NCI-H2196 (cell line): Measurements from ENCODE around the gene KHDRBS2.

Experiments used
- DNase-seq: peaks from one replicate; lab custom pipeline; 2025; ENCODE audit not compliant: unreplicated experiment; lab: John Stamatoyannopoulos, UW

The KHDRBS2 gene

DNA sequence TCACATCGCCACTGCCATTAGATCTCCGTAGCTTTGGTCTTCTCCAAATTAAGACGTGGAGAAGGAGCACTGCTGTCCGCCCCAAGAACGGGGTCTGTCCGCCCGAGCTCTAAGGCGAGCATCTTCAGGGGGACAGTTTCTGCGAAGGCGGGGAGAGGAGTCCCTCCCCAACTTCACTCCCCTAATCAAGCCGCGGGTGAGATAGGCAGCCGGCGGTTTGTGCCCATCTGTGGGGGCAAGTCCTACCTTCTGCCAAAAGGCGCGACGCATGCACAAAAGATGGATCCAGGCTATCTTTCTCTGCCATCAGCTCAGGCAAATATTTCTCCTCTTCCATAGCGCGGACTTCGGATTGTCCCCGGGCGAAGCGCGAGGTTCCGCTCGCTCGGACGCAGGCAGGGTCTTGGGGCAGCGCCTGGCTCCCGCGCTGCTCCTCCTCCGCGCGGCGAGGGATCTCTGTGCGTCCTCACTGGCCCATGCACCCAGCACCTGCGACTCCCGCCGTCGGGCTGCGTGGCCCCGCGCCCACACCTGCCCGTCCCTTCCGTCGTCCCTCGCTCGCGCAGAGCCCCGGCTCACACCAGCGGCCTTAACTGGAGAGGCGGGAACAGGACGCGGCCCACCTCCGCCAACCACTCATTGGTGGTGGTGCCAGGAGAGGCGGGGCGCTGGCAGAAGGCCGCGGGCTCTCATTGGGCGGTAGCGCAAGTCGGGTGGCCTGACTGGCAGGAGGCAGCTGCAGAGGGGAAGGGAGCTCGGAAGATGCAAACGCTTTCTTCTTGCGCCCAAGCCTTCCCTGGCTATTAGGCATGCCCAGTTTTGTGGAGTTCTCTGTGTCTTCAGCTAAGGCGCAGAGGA lies at the start of gene KHDRBS2:
Gene KHDRBS2 (minus strand): TSS at position 614 of the 858 bp plus-strand sequence.
- no peak for DNase-seq

DNA sequence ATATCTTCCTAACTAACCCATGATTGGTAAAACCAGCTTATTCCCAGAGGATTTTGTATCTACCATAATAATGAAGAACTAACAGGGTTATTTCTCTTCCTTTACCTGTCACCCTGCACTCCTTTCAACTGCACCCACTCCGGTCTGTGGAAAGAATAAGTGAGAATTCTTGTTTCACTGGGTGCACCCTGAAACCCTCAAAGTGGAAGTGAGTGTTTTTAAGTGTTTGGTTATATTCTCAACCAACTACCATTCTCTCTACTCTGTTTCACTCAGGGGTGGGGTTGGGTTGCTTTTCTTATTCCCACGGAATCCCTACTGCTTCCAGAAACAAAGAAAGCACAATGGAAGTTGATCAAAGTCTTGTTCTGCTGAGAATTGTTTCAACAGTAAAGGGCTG lies 42.6 kb upstream of the KHDRBS2 start:
- no peak for DNase-seq

DNA sequence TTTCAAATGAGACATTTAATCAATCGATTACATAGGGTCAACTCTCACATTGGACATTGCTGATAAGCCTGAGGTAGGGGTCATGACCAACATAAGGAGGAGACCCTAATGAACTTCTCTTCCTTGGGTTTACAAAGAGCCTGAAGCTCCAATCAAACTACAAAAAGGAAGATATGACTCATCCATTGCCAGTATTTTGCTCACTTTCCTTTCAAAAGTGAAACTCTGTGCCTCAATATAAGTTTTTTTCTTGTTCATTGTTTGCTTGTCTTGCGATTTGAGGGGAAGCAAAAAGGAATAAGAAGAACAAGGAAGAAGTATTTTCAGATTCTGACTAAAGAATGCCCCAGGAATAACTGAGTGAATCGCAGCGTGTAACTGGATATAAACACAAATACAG lies 38.8 kb upstream of the KHDRBS2 start:
- DNase-seq = no peak

DNA sequence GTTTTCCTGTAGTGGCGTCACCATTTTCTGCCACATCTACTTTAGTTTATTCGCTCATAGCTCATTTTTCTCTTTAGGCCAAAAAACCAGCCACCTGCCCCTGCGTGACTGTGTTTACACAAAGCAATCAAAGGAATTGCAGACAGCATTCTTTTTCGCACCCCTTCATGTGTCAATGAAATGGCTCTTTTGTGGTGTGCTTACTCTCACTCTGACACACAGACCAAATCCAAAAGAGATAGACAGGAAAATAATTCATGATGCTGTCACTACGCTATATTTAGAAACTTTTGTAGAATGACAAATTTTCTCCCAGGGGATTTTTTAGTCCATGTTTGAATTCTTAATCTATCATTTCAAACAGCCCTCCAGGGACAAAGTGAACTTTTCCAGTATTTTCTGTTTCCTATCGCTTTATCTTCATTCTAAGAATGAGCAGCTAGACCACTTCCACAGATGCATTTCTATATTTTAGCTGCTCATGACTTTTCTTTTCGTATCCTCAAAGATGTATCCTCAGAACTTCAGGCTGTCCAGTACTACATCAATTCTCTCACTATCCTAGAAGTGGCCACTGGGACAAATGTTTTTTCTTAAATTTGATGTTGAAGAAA lies 37.9 kb upstream of the KHDRBS2 start:
- no peak for DNase-seq

DNA sequence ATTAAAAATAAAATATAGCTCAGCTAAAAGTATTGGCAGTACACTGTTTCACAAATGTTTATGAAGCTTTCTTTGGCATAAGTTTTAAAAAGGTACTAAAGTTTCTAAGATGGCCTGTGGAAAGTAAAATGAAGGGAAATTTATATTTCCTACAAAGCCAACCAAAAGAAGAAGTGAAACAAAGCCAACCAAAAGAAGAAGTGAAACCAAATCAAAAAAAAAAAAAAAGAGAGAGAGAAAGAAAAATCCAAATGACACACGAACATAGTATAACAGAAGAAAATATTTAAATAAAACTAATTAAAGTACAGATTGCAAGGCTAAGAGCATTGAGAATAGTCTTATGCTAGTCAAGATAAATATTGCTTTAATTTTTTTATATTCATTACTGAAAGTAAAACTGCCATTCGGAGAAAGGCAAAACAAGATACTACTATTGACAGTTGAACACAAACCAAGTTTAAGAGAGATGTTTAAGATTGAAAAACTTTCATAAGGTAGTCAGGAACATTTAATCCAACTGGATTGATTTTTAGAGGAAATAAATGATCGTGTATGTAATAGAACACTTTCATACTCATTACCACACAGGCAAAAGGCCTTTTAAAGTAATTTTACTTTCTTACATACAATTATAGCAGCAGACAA lies 12.8 kb upstream of the KHDRBS2 start:
- DNase-seq = no peak

DNA sequence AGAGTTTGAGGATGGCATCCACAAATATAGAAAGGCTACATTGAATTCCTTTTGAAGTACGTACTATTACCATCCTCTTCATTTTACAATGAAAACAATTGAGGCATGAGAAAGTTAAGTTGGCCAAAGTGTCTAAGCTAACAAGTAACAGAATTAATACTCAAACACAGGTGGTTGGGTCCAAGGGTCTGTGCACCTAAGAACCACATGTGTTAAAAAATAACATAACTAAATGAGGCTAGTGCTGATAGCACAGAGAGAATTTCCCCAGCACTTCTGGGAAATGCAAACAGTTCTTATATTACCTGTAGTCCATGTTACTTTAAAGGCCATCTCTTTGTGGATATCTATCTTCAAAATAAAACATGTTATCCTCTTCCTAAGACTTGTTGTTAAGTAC lies 10.5 kb upstream of the KHDRBS2 start:
- no peak for DNase-seq

DNA sequence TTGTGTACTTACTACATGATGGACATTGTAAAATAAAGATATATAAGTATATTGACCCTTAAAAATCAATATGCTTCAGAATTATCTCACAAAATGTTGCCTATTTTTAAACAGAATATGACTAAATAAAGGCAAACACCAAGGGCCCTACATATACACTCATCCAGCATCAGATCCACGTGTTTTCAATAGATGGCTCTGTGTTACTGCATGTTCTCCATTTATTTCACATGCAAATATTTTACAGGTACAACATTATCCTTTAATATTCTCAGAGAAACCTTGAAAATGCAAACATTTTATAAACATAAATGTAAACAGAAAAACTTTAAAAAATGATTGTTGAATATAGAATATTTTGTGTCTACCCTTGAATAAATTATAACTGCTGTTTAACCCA lies 2.9 kb upstream of the KHDRBS2 start:
- DNase-seq = no peak

DNA sequence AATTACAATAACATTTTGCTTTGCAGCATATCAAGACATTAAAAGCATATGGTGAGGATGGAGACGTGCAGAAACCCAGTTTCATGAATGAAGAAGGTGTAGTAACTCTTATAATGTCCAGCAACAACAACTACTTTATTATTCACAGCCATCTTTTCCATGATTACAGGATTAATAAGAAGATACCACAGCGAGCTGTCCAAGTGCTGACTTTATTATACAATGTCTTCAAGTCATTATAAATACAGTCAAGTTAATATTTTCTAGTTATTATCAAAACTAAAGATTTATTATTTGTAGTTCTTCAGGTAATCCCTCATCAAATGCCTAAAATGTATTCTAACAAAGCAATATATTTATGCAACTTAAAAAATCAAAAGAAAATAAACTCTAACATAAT lies 2.5 kb upstream of the KHDRBS2 start:
- DNase-seq = no peak

DNA sequence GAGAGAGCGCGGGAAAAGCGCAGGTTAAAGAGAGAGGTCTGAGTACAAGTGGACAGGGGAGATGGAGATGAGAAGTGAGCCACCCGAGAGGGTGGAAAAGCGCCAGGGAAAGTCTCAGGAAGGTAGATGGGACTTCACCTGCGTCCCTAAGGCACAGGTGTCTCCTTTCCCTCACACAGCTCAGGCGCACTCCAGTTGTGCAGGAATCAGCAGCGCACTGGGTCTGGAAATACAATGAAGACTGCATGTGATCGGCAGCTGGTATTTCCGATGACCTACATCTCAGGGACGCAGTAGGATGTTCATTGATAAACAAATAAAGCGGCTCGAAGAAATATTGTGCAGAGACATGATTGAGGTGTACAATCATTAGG lies 432 bp upstream of the KHDRBS2 start:
- no peak for DNase-seq

DNA sequence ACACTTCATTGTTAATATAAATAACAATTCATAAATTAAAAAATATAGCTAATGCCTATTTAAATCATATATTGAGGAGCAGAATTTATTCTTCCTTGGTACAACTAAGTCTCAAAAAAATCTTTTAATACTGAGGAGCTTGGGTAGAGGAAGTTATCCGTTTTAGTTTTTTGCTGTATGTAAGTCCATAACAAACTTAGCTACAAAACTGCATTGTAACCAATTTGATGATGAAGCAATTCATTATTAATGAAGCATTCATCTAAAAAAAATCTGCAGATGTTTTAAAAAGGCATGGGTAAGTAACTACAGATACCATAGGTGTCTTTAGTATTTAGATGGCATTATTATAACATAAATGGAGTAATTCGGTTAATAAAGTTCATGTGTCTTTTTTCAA lies 1.3 kb downstream of the KHDRBS2 start:
- DNase-seq = no peak

DNA sequence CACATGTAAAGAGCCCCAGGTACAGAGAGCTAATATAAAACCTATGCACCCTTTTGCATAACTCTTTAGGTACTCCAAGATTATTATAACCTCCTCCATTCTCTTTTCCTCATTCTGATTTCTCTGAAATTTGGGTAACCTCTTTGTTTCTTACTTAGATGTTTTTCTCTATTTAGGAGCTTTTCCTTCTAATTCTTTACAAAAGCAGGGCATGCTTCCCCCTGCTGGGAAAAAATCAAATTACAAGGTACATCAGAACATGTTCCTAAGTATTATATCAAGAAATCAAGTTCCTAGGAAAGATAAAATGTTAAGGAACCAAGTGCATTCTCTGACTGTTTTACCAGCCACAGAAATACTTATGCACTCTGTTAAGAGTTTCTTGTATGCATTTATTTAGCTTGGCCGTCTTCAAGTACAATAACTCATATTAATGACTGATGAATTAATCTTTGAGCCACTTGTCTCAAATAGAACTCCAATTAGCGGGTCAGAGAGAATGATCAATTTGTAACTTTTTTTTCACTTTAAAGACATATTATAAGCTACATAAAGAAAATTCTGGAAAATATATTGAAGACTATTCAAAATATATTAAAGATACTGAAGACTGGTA lies 2.1 kb downstream of the KHDRBS2 start:
- DNase-seq = peak; percentile 19

DNA sequence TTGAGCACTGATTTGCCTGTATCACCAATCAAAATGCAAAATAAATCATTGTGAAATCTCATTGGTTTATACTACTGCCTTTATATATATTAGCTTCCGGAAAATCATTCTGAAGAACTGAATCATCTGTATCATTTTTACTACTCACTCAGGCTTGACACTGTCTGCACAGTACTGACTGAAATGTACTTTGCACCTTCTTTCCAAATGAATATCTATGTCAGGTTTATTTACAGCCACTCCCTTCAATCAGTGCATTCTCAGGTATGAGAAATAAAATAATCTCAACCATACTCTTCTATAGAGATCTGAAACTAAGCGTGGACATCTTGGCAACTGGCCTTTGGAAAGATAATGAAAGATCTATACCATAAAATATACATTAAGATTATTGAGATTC lies 2.7 kb downstream of the KHDRBS2 start:
- DNase-seq = no peak

DNA sequence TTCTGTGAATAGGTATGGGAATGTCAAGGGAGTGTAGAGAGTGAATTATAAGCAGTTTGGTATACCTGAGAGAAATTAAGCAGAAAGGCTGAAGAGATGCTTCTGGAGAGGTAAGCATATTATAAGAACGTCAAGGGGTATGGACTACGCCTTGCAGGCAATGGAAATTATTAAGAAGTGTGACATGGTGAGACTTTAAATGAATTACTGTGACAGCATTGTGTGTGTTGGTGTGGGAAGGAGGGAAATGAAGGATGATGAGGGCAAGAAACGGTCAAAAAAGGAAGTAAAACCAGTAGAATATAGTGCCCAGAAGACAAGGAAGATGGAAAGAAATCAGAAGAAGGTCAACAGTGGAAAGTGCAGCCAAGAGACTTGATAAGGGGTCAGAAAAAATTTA lies 5.9 kb downstream of the KHDRBS2 start:
- no peak for DNase-seq

DNA sequence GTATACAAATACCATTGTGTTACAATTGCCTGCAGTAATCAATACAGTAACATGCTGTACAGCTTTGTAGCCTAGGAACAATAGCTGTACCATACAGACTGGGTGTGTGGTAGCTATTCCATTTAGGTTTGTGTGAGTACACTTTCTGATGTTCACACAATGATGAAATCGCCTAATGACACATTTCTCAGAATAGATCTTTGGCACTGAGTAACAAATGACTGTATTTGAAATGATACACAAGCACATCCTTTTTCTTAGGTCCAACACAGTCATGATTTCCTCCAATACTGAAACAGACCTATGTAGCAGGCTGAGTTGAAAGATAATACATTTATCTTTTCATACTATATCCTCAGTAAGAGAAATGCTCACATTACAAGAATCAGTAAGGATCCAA lies 13.9 kb downstream of the KHDRBS2 start:
- DNase-seq = no peak

DNA sequence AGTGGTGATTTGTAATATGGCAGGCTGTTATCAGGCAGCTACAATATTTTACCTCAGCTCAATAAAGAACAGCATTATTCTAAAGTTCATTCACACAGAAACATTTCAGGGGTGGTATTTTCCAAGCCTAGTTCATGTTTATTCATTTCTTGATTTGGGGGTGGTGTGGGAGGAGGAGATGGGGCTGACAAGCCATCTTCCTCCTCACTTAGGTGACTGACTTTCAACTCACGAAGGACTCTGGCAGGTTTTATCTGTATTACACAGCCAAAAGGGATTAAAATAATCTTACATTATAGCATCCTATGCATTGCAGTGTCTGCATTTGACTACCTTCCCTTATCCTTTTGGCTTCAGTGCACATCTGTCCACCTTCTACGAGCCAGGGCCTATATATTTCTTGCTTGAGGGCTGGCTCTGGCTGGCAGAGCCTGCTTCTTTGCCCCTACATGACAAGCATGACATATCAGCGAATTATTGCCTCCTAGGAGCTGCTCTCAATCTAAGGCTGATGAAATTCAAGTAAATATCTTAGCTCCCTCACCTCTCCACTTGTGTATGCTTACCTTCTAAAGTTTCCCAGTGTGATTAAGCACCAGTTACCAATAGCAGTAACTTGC lies 20.0 kb downstream of the KHDRBS2 start:
- no peak for DNase-seq

DNA sequence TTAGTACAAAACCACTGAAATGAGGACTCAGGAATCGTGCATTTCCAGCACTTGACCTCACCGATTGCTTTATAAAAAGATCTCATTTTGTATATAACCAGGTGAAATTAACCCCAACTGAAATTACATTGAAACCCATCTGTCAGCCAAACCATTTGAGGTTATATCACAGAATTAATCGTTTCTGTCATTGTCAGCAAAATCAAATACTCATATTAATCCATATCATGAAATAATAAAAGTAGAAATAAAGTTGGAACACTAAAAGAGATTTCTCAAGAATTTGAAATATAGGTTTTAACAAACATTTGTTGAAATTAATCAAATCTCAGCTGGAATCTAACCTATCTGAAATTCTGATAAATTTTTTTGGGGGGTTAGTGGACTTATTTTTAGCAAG lies 23.7 kb downstream of the KHDRBS2 start:
- DNase-seq = no peak

DNA sequence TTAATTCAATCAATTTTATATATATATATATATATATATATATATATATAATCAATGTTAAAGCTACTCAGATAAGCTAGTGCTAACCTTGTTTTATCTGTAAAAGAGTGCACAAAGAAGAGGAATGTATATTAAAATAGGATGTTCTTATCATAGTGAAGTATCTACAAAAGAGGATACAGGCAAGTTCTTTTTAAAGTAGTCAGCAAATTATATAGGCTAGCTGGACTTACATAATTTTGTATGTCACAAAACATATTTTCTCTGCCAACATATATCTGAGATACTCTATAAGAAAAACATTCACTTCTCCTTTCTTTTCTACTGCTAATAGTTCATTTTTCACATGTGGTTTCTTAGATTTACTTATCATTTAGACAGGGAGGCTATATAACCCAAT lies 39.9 kb downstream of the KHDRBS2 start:
- DNase-seq = no peak

DNA sequence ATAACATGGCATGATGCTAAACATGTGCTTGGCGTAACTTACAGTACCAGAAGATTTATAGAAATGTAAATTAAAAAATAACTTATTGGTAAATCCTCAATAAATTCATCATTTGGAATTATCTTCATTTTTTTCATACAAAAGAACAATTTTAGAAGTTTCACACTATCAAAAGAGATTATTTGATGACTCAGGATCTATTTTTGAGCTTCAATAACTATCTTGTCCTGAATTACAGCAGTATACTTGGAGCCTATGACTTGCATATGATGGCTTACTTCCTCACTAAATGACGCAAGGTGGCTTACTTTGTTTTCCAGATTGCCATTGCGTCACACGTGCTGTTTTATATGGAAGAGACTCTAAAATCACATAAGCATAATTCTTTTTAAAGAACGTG lies 49.2 kb downstream of the KHDRBS2 start:
- no peak for DNase-seq

DNA sequence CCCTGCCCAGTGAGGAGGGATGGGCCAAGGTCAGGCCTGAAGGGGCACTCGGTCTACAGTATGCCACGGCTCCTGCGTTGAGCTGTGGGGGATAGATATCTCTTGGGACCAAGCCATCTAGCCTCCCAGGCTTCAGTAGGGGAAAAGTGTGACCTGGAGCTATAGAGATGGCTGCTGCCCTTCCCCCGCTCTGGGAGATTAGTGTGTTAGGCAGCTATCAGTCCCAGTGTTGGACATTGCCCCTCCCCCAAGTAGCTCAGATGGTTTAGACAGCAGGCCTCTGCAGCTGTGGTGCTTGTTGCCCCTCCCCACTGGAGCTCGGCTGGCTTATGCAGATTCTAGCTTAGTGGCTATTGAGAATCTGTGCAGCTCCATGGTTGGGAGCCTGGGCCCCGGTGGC lies 56.8 kb downstream of the KHDRBS2 start:
- DNase-seq = no peak

DNA sequence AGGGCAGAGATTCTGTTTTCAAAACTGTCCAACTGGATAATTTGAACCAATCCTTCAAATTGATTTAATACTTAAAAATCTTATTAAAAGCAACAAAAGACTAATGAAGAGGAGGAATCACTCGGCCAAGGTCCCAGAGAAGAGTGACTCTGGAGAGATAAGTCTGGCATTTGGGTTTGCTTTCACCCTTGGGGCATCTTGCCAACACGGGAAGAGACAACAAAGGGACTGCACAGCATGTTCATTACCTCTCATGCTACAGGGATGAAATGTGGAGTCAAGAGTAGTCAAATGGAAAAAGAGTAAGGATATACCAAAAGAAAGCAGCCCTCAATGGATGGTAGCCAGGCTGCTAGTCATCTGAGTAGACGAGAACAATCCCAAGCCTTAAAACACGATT lies 68.2 kb downstream of the KHDRBS2 start:
- DNase-seq = no peak

DNA sequence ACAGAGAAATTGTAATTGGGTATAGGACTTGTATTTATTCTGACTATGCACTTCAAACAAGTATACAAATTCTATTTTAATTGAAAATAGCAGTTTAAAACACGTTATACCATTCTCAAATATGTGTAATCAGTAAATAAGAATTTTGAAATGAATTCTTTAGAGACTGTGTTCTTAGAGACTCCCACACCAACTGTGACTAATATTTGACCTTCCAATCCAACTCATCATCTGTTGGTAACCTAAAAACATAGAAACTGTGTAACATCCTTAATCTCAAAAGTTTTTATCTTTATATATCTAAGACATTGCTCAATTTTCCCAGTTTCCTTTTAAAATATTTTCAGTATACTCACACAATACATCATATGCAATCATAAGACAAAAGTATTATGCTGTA lies 83.9 kb downstream of the KHDRBS2 start:
- DNase-seq = no peak
